Uterus (tissue), 2 donors: ENCODE measurements around the gene JPH4.

Source experiments
- POLR2A ChIP-seq, 2 donors: fragments of 450-650 bp; IDR thresholded peaks; one replicate each; pipeline ENCODE4 v1.6.1; 2016; ENCODE audit warnings: antibody characterized with exemption in 2 of 2, mild to moderate bottlenecking in 1 of 2, moderate library complexity in 1 of 2
- TF ChIP-seq, protein P1 (sequence below), 4 experiments: fragments of 200-600 bp in 2 of 4; fragments of 450-650 bp in 2 of 4; sonication (generic) in 2 of 4; IDR thresholded peaks; one replicate each; pipeline ENCODE4 v1.5.1; 2016 to 2019; ENCODE audit warnings: antibody characterized with exemption in 4 of 4, mild to moderate bottlenecking in 2 of 4, moderate library complexity in 1 of 4

DNA sequence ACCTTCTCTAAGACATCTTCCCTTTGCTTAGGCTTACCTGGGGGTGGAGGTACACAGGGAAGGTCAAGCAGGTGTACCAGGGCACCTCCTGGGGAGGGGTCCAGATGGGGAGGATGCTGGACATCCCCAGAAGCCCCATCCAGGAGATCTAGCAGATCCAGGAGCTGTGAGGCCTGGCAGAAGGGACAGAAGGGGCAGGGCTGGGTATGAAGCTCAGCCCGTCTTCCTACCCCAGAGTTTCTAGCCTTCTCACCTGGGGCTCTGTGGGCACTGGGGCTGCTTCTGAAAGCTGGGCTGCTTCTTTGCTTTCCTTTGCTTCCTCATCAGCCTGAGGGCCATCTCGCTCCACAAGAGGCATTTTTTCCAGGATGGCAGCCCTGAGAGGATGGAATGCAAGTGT lies 17.3 kb downstream of the JPH4 start:
- TF ChIP-seq, protein P1, sequence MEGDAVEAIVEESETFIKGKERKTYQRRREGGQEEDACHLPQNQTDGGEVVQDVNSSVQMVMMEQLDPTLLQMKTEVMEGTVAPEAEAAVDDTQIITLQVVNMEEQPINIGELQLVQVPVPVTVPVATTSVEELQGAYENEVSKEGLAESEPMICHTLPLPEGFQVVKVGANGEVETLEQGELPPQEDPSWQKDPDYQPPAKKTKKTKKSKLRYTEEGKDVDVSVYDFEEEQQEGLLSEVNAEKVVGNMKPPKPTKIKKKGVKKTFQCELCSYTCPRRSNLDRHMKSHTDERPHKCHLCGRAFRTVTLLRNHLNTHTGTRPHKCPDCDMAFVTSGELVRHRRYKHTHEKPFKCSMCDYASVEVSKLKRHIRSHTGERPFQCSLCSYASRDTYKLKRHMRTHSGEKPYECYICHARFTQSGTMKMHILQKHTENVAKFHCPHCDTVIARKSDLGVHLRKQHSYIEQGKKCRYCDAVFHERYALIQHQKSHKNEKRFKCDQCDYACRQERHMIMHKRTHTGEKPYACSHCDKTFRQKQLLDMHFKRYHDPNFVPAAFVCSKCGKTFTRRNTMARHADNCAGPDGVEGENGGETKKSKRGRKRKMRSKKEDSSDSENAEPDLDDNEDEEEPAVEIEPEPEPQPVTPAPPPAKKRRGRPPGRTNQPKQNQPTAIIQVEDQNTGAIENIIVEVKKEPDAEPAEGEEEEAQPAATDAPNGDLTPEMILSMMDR (IDR thresholded peaks at IDR 0.05), result no peak
- TF ChIP-seq POLR2A (IDR thresholded peaks at IDR 0.05), result no peak
